Natural killer cell (primary cell): ENCODE data around the gene ZC3H10. TPM values are rescaled to one million over a fixed set of nuclear protein-coding genes. Genes with fewer than 3 reads are reported as not detected.

ENCODE experiments used
- ATAC-seq, 3 donors: fragments of 150-1000 bp in 2 of 3; fragments of 200-7000 bp in 1 of 3; cut with Tn5 transposase; 1 replicate in 1 of 3; 2 replicates in 2 of 3; pipeline ENCODE4 v1.10.0; 2021; ENCODE audit warnings: mild to moderate bottlenecking in 2 of 3, moderate library complexity in 2 of 3
- DNase-seq, 2 donors: peaks; one replicate each; pipeline versions ENCODE4 v3.0.0 to v3.0.0-alpha.2; 2013 to 2021; ENCODE audit warnings: mixed read lengths in 1 of 2
- H3K27ac ChIP-seq: one replicate; pipeline ENCODE4 v1.5.1; 2013; ENCODE audit warnings: mild to moderate bottlenecking, low read length
- H3K27me3 ChIP-seq: one replicate; pipeline ENCODE4 v1.6.1; 2013; ENCODE audit warnings: low read length; ENCODE audit not compliant: control insufficient read depth, insufficient read depth
- H3K36me3 ChIP-seq: one replicate; pipeline ENCODE4 v1.6.1; 2013; ENCODE audit warnings: low read length; ENCODE audit not compliant: control insufficient read depth, insufficient read depth
- H3K4me1 ChIP-seq: one replicate; pipeline ENCODE4 v1.6.1; 2013; ENCODE audit warnings: low read length; ENCODE audit not compliant: control insufficient read depth, insufficient read depth
- H3K4me3 ChIP-seq: one replicate; pipeline ENCODE4 v1.5.1; 2013; ENCODE audit warnings: low read length
- H3K9me3 ChIP-seq: one replicate; pipeline ENCODE4 v1.6.1; 2013; ENCODE audit warnings: low read length; ENCODE audit not compliant: control insufficient read depth, insufficient read depth
- H3K27ac Mint-ChIP-seq, 2 donors: one replicate each; pipeline ENCODE4 v1.8.0; 2022; ENCODE audit warnings: mild to moderate bottlenecking in 2 of 2, mixed read lengths in 2 of 2, moderate library complexity in 1 of 2
- H3K27me3 Mint-ChIP-seq, 2 donors: one replicate each; pipeline ENCODE4 v1.8.0; 2022; ENCODE audit warnings: low read depth in 2 of 2, mixed read lengths in 2 of 2
- H3K36me3 Mint-ChIP-seq: one replicate; pipeline ENCODE4 v1.8.0; 2022; ENCODE audit warnings: mixed read lengths
- H3K4me1 Mint-ChIP-seq, 2 donors: one replicate each; pipeline ENCODE4 v1.8.0; 2022; ENCODE audit warnings: mixed read lengths in 2 of 2
- H3K4me3 Mint-ChIP-seq: one replicate; pipeline ENCODE4 v1.8.0; 2022; ENCODE audit warnings: mild to moderate bottlenecking, moderate library complexity, mixed read lengths
- H3K9me3 Mint-ChIP-seq, 2 donors: one replicate each; pipeline ENCODE4 v1.8.0; 2022; ENCODE audit warnings: mixed read lengths in 2 of 2
- CTCF ChIP-seq: fragments of 200-600 bp; IDR thresholded peaks from one replicate; pipeline ENCODE4 v1.8.0; 2022; ENCODE audit warnings: antibody characterized with exemption
- WGBS: methylation state at CpG from one replicate; pipeline ENCODE4 v1.1.7; 2013; ENCODE audit warnings: missing lambda C conversion rate; ENCODE audit not compliant: insufficient coverage; 5-methylcytosine and 5-hydroxymethylcytosine counted together
- intact Hi-C: fragments of 100-400 bp; cut with micrococcal nuclease; formaldehyde crosslinking; loops from one replicate; pipeline ENCODE4 v1.14.2; 2022
- total RNA-seq, 4 donors: library from RNA; stranded (reverse); fragments of 120-200 nt in 1 of 4; gene quantifications; one replicate each; pipeline versions ENCODE4 v1.2.3 to v1.2.4, GENCODE V29; 2013 to 2022

ZC3H10 gene
- total RNA-seq, 3 donors from 2014 or later (not counting 1 experiment from before 2014, with no cell fraction given) = 12.0 to 24.3 (median 16.2) TPM

GRCh38 chr12:56078427-56078826 is 39.6 kb upstream of the ZC3H10 start:
- intact Hi-C loops = no loop called here
- H3K4me1 ChIP-seq = peaks cover 20% of the 10 kb centered on the region
- WGBS = 100% methylated on average over 1 of the region's 1 CpG
- DNase-seq = no peak
- no peaks in the 10 kb centered on the region for H3K36me3 ChIP-seq
- Mint-ChIP-seq H3K9me3 (no peaks in the 10 kb centered on the region), H3K36me3 (no peaks in the 10 kb centered on the region), H3K4me1 (peaks cover 0 to 21% of the 10 kb centered on the region in 2 donors), H3K27me3 (peaks cover 0 to 14% of the 10 kb centered on the region in 2 donors), H3K27ac (no peak overlapping the region), H3K4me3 (peak overlapping the region; percentile 88)
- no peak overlapping the region for H3K4me3 ChIP-seq
- H3K9me3 ChIP-seq = no peaks in the 10 kb centered on the region
- H3K27me3 ChIP-seq = peaks cover 10% of the 10 kb centered on the region
- H3K27ac ChIP-seq = no peak overlapping the region
- ATAC-seq = no peak
- no peak for TF ChIP-seq CTCF

DNA sequence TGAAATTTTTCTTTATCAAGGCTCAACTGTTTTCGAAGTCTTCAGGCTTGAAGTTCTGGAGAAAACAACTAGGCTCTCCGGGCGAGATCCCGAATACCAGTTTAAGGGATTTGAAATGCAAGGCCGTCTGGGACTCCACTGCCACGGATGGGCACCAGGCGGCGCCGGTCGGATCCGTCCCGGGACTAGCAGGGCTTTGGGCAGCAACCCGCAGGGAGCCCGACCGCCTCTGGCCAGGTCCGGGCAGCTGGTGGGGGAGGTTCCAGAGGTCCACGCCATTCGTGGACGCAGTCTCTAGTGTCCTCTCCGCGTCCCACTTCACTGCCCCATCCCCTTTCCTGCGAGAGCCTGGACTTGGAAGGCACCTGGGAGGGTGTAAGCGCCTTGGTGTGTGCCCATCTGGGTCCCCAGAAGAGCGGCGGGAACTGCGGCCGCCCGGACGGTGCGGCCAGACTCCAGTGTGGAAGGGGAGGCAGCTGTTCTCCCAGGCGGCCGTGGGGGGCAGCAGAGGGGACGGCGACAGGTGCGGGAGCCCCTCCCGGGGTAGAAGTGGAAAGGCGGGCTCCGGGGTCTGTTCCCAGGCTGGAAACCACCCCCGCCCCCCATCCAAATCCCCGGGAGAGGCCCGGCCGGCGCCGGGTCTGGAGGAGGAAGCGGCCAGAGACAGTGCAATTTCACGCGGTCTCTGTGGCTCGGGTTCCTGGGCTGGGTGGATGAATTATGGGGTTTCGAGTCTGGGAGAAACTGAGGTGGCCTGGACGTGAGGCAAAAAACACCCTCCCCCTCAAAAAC is 38.9 kb upstream of the ZC3H10 start:
- peak overlapping the region; percentile 58 for H3K4me3 ChIP-seq
- no peaks in the 10 kb centered on the region for H3K36me3 Mint-ChIP-seq

GRCh38 chr12:56079723-56080555 is 38.1 kb upstream of the ZC3H10 start, which contains the start of gene ERBB3:
TSS of gene ERBB3 (plus strand) at chr12:56080165. CDS start at chr12:56080301, 136 bp downstream.
- Histone ChIP-seq H3K27me3 (peaks cover 10% of the 10 kb centered on the region), H3K9me3 (no peaks in the 10 kb centered on the region), H3K4me1 (peaks cover 20% of the 10 kb centered on the region), H3K4me3 (peak within 1 kb of the TSS; percentile 58), H3K36me3 (no peaks in the 10 kb centered on the region), H3K27ac (no peak within 1 kb of the TSS)
- H3K9me3 Mint-ChIP-seq = no peaks in the 10 kb centered on the region
- H3K27me3 Mint-ChIP-seq = peaks cover 7 to 21% of the 10 kb centered on the region in 2 donors
- peak within 1 kb of the TSS in 1 of 2 donors; percentile 63 for H3K27ac Mint-ChIP-seq
- DNase-seq (peak; percentile 43 to 72), ATAC-seq (peak; percentile 75 to 80 (median 79))
- peak within 1 kb of the TSS; percentile 88 for H3K4me3 Mint-ChIP-seq
- no peaks in the 10 kb centered on the region for H3K36me3 Mint-ChIP-seq
- intact Hi-C loops = no loop called here
- H3K4me1 Mint-ChIP-seq = peaks cover 0 to 21% of the 10 kb centered on the region in 2 donors
- TF ChIP-seq CTCF = no peak
- 1% methylated on average over 58 of the region's 59 CpGs for WGBS

More for the DNA sequence above, 38.9 kb upstream of the ZC3H10 start:
- WGBS = 8% methylated on average over 39 of the region's 50 CpGs
- peak overlapping the region in 1 of 2 donors; percentile 63 for H3K27ac Mint-ChIP-seq
- H3K4me1 ChIP-seq = peaks cover 20% of the 10 kb centered on the region
- peak overlapping the region; percentile 88 for H3K4me3 Mint-ChIP-seq
- ATAC-seq (peak; percentile 73 to 76 (median 74)), DNase-seq (peak; percentile 38 to 68)
- intact Hi-C loops = no loop called here
- no peaks in the 10 kb centered on the region for H3K36me3 ChIP-seq
- peaks cover 7 to 18% of the 10 kb centered on the region in 2 donors for H3K27me3 Mint-ChIP-seq
- no peak overlapping the region for H3K27ac ChIP-seq
- H3K9me3 Mint-ChIP-seq = no peaks in the 10 kb centered on the region
- H3K4me1 Mint-ChIP-seq = peaks cover 0 to 21% of the 10 kb centered on the region in 2 donors
- TF ChIP-seq CTCF = peak; percentile 69
- H3K9me3 ChIP-seq = no peaks in the 10 kb centered on the region
- H3K27me3 ChIP-seq = peaks cover 10% of the 10 kb centered on the region
